Astrocyte (in vitro differentiated cells and primary cell): ENCODE data around the gene CAPN11.
A peak's percentile ranks its signal among the peaks of the same experiment; 100 is the strongest.

Source experiments
- EZH2 ChIP-seq: IDR thresholded peaks from 2 replicates; pipeline ENCODE4 v1.6.1; 2012; ENCODE audit warnings: mild to moderate bottlenecking, low read length, inconsistent platforms; ENCODE audit not compliant: insufficient read depth
- TF ChIP-seq, protein P1 (sequence below): IDR thresholded peaks from 2 replicates; pipeline ENCODE4 v1.5.1; 2011; ENCODE audit warnings: low read depth, mild to moderate bottlenecking, inconsistent platforms, low read length, moderate library complexity; ENCODE audit not compliant: insufficient read depth

DNA sequence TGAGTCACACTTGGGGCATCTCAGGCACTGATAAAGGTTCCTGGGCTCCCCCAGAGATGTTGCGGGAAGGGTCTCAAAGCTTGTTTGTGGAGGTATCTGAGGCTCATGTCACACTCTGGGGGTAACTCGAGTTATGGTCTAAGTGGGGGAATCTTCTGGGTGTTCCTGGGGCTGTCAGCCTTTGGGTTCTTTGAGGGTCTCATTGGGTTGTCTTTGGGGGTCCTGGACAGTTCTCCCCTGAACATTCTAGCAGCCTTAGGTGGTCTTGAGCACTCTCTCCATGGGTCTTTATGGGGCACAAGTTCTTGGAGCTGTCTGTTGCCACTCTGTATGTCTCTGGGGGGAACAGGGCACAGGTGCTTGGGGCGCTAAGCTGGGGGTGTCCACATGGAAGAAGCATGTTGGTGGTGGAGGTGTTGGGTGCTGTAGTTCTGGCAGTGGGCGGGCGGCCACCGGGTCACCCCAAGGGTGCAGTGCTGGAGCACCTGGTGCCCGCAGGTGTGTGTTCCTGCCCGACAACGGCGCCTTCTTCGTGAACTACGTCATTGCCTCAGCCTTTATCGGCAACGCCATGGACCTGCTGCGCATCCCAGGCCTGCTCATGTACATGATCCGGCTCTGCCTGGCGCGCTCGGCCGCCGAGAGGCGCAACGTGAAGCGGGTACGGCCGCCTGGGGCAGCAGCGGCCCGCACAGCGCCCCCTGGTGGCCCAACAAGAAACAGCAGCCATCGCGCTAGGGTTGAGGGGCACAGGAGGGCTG, 7.1 kb upstream of the CAPN11 start:
- TF ChIP-seq, protein P1, sequence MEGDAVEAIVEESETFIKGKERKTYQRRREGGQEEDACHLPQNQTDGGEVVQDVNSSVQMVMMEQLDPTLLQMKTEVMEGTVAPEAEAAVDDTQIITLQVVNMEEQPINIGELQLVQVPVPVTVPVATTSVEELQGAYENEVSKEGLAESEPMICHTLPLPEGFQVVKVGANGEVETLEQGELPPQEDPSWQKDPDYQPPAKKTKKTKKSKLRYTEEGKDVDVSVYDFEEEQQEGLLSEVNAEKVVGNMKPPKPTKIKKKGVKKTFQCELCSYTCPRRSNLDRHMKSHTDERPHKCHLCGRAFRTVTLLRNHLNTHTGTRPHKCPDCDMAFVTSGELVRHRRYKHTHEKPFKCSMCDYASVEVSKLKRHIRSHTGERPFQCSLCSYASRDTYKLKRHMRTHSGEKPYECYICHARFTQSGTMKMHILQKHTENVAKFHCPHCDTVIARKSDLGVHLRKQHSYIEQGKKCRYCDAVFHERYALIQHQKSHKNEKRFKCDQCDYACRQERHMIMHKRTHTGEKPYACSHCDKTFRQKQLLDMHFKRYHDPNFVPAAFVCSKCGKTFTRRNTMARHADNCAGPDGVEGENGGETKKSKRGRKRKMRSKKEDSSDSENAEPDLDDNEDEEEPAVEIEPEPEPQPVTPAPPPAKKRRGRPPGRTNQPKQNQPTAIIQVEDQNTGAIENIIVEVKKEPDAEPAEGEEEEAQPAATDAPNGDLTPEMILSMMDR: peak; percentile 72
- no peak for TF ChIP-seq EZH2
